Hepatocyte (in vitro differentiated cells): ENCODE measurements around the gene PVALEF. TPM values are rescaled to one million over a fixed set of nuclear protein-coding genes. Genes with fewer than 3 reads are reported as not detected.

Source experiments
- DNase-seq: peaks from one replicate; pipeline ENCODE4 v3.0.0-alpha.2; 2016; ENCODE audit warnings: low spot score
- H2AFZ ChIP-seq: fragments of 200-600 bp; sonication (generic); 2 replicates; pipeline ENCODE4 v1.6.0; 2016; ENCODE audit warnings: antibody characterized with exemption, mild to moderate bottlenecking
- H3K27ac ChIP-seq: fragments of 200-600 bp; sonication (generic); 2 replicates; pipeline ENCODE4 v1.5.1; 2016; ENCODE audit warnings: mild to moderate bottlenecking
- H3K27me3 ChIP-seq: fragments of 200-600 bp; sonication (generic); 2 replicates; pipeline ENCODE4 v1.6.1; 2016
- H3K36me3 ChIP-seq: fragments of 200-600 bp; sonication (generic); replicated peaks from 2 replicates; pipeline ENCODE4 v1.5.1; 2016; ENCODE audit warnings: low read depth; ENCODE audit not compliant: insufficient read depth
- H3K4me1 ChIP-seq: fragments of 200-600 bp; sonication (generic); 2 replicates; pipeline ENCODE4 v1.5.1; 2016; ENCODE audit warnings: mild to moderate bottlenecking, moderate library complexity; ENCODE audit not compliant: insufficient read depth
- H3K4me2 ChIP-seq: fragments of 200-600 bp; sonication (generic); 2 replicates; pipeline ENCODE4 v1.6.0; 2016
- H3K4me3 ChIP-seq: fragments of 200-600 bp; sonication (generic); 2 replicates; pipeline ENCODE4 v1.5.1; 2016; ENCODE audit warnings: mild to moderate bottlenecking
- H3K79me2 ChIP-seq: fragments of 200-600 bp; sonication (generic); 2 replicates; pipeline ENCODE4 v1.6.0; 2017; ENCODE audit warnings: mild to moderate bottlenecking
- H3K9me2 ChIP-seq: fragments of 200-600 bp; sonication (generic); replicated peaks from 2 replicates; pipeline ENCODE4 v1.6.0; 2017; ENCODE audit warnings: mild to moderate bottlenecking; ENCODE audit not compliant: insufficient read depth
- H3K9me3 ChIP-seq: fragments of 200-600 bp; sonication (generic); 2 replicates; pipeline ENCODE4 v1.5.1; 2016; ENCODE audit warnings: low read depth, mild to moderate bottlenecking
- H4K20me1 ChIP-seq: fragments of 200-600 bp; sonication (generic); 2 replicates; pipeline ENCODE4 v1.6.0; 2016; ENCODE audit warnings: mild to moderate bottlenecking; ENCODE audit not compliant: insufficient read depth, poor library complexity, severe bottlenecking
- EZH2 ChIP-seq: fragments of 200-600 bp; sonication (generic); IDR thresholded peaks from 2 replicates; pipeline ENCODE4 v1.6.1; 2016; ENCODE audit warnings: antibody characterized with exemption, mild to moderate bottlenecking, borderline replicate concordance
- EZH2phosphoT487 ChIP-seq: fragments of 200-600 bp; sonication (generic); IDR thresholded peaks from one replicate; pipeline ENCODE4 v1.6.1; 2018; ENCODE audit warnings: antibody characterized with exemption, mild to moderate bottlenecking, low read depth, moderate library complexity; ENCODE audit not compliant: unreplicated experiment, severe bottlenecking
- WGBS: methylation state at CpG from one replicate; pipeline ENCODE4 v1.1.6; 2016; ENCODE audit warnings: low lambda C conversion rate; ENCODE audit errors: missing lambda C conversion rate; 5-methylcytosine and 5-hydroxymethylcytosine counted together
- polyA plus RNA-seq: library from polyadenylated mRNA; unstranded; fragments of >200 nt; fragmentation: Nextera tagmentation; extraction: Ambion mirVana; gene quantifications from 2 replicates; pipeline ENCODE4 v1.2.1, GENCODE V29; 2016
- total RNA-seq: library from RNA; depleted of rRNA; stranded (reverse); fragments of >200 nt; gene quantifications from 2 replicates; pipeline ENCODE4 v1.2.3, GENCODE V29; 2014
- TF ChIP-seq, protein P1 (sequence below): fragments of 200-600 bp; sonication (generic); IDR thresholded peaks from 2 replicates; pipeline ENCODE4 v1.5.1; 2016; ENCODE audit warnings: antibody characterized with exemption, mild to moderate bottlenecking; ENCODE audit not compliant: poor library complexity

PVALEF gene
- total and polyA plus RNA-seq, 2 experiments from 2014 or later: 0.15 TPM; not detected in 1

DNA sequence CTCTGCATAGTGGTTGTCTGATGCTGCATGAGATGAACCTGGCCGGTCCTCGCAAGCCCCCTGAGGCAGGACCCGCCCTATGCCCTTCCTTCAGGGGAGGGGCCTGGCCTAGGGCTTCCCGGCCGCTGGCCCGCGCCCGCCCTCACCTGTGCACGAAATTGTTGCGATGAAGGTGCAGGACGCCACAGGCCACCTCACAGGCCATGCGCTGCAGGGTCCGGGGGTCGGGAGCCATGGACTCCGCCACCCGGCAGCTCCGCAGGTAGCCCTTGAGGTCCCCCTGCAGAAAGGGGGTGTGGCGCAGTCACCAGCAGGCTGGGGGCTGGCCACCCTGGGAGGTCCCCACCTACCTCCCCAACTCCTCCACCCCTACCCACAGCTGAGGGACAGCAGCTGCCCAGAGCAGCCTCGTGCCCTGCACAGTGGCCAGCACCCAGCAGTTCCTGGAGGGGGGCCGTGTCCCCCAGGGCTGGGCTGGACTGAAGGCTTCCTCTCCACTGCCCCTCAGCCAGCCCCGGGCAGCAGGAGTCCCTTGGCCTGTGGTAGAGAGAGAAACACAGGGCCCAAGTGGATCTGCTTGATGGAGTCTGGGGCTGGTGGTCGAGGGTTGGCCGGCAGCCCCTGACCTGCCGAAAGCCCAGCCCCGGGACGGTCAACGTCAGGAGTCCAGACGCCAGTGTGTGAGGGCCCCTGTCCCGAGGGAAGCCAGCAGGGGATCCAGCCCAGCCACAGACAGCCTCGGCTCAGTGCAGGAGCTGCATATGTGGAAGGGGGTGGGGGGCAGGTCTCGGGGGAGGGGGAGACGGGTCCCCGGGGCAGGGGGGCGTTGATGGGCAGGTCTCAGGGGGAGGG lies 38.8 kb upstream of the PVALEF start:
- H3K9me3 ChIP-seq: no peaks in the 10 kb centered on the region
- H3K4me2 ChIP-seq: no peak overlapping the region
- H2AFZ ChIP-seq: no peak overlapping the region
- no peak for TF ChIP-seq EZH2
- TF ChIP-seq, protein P1, sequence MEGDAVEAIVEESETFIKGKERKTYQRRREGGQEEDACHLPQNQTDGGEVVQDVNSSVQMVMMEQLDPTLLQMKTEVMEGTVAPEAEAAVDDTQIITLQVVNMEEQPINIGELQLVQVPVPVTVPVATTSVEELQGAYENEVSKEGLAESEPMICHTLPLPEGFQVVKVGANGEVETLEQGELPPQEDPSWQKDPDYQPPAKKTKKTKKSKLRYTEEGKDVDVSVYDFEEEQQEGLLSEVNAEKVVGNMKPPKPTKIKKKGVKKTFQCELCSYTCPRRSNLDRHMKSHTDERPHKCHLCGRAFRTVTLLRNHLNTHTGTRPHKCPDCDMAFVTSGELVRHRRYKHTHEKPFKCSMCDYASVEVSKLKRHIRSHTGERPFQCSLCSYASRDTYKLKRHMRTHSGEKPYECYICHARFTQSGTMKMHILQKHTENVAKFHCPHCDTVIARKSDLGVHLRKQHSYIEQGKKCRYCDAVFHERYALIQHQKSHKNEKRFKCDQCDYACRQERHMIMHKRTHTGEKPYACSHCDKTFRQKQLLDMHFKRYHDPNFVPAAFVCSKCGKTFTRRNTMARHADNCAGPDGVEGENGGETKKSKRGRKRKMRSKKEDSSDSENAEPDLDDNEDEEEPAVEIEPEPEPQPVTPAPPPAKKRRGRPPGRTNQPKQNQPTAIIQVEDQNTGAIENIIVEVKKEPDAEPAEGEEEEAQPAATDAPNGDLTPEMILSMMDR: no peak
- no peak for TF ChIP-seq EZH2phosphoT487
- WGBS: 77% methylated on average over 27 of the region's 34 CpGs
- H3K27me3 ChIP-seq: no peaks in the 10 kb centered on the region
- no peaks in the 10 kb centered on the region for H3K36me3 ChIP-seq
- H3K27ac ChIP-seq: no peak overlapping the region
- DNase-seq: no peak
- no peaks in the 10 kb centered on the region for H3K79me2 ChIP-seq
- H3K4me1 ChIP-seq: no peaks in the 10 kb centered on the region
- no peaks in the 10 kb centered on the region for H3K9me2 ChIP-seq
- H4K20me1 ChIP-seq: no peaks in the 10 kb centered on the region
- no peak overlapping the region for H3K4me3 ChIP-seq

DNA sequence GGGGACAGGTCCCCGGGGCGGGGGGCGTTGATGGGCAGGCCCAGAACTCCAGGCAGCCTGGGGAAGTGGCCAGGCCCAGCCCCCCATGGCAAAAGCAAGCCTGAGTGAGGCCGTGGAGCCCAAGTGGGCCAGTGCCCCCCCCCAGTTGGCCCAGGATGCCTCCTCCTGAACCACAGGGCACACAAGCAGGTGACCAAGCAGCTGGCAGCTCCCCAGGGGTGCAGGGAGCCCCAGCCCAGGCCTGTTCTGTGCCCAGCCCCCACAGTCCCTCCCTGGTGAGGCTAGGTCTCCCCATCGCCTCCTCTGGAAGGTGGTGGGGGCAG lies 38.2 kb upstream of the PVALEF start:
- H3K9me2 ChIP-seq: no peaks in the 10 kb centered on the region
- peaks cover 6% of the 10 kb centered on the region for H3K4me1 ChIP-seq
- TF ChIP-seq EZH2phosphoT487 (no peak), EZH2 (no peak)
- TF ChIP-seq, protein P1: no peak
- 100% methylated on average over 1 of the region's 5 CpGs for WGBS
- no peaks in the 10 kb centered on the region for H3K27me3 ChIP-seq
- H2AFZ ChIP-seq: no peak overlapping the region
- no peak for DNase-seq
- H3K4me2 ChIP-seq: no peak overlapping the region
- H3K36me3 ChIP-seq: no peaks in the 10 kb centered on the region
- no peak overlapping the region for H3K4me3 ChIP-seq
- no peak overlapping the region for H3K27ac ChIP-seq
- H3K9me3 ChIP-seq: no peaks in the 10 kb centered on the region
- H3K79me2 ChIP-seq: no peaks in the 10 kb centered on the region
- H4K20me1 ChIP-seq: no peaks in the 10 kb centered on the region

DNA sequence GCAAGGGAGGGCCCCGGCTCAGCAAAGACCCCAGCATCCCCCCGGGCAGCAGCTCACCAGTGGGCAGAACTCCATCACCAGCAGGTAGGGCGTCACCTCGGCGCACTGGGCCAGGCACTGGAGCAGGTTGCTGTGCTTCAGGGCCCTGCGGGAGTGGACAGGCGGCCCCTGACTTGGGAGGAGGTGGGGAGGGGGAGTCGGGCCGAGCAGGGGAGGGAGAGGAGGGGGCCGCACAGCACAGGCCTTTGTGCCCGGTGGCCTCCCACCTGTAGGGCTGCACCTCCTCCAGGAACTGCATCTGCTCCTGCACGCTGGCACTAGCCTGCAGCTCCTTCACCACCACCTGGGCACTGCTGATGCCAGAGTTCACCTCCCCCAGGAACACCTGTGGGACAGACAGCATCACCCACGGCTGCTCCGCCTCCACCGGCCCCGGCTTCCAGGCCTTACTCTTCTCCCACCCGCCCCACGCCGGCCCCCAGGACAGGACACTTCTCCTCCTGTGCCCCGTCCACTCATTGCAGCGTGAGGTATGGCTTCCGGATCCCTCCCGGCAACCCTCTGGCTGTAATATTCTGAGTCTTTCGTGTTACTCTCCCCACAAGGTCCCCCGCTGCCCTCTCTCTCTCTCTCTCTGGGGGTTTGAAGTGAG lies 37.7 kb upstream of the PVALEF start:
- Histone ChIP-seq H3K27me3 (no peaks in the 10 kb centered on the region), H3K4me3 (no peak overlapping the region), H3K27ac (no peak overlapping the region), H3K4me1 (peaks cover 11% of the 10 kb centered on the region), H3K79me2 (no peaks in the 10 kb centered on the region), H3K4me2 (no peak overlapping the region), H3K9me3 (no peaks in the 10 kb centered on the region), H3K9me2 (no peaks in the 10 kb centered on the region), H4K20me1 (no peaks in the 10 kb centered on the region), H3K36me3 (no peaks in the 10 kb centered on the region), H2AFZ (no peak overlapping the region)
- TF ChIP-seq EZH2phosphoT487: no peak
- TF ChIP-seq, protein P1: no peak
- no peak for TF ChIP-seq EZH2
- WGBS: 86% methylated on average over 12 of the region's 25 CpGs
- no peak for DNase-seq
